GM19035 (cell line): Measurements from ENCODE around the gene PIGP.
"Not testable (repeated sequence)": the region's sequence is repeated elsewhere in the genome, so short reads cannot be mapped to it uniquely, and the experiment has no call there.

Experiments used
- ATAC-seq: cut with Tn5 transposase; IDR thresholded peaks from one replicate; pipeline ENCODE4 v1.9.1; 2021; ENCODE audit not compliant: unreplicated experiment

PIGP gene

DNA sequence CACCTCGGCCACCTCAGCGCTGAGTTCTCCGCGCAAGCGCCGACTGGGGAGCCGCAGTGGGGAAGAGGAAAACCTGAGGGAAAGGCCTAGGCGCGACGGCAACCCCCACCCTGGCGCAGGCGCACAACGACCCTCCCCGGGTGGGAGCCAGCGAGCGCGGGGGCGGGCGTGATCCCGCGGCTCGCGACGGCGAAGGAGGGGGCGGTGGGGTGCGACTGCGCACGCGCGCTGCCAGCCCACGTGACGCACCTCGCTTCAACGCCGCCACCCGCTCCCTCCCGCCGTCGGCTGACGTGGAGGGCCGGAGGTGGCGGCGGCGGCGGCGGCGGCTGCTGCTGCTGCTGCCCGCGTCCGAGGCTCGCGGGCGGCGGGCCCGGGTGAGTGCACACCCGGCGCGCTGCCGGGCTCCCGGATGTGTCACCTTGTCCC, at the start of gene PIGP, which contains the start of gene TTC3:
TSS of gene PIGP (minus strand) at position 84 of the 429 bp plus-strand sequence. CDS start 556 bp downstream, outside the sequence.
TSS of gene TTC3 (plus strand) at position 267 of the 429 bp plus-strand sequence. CDS start 14,004 bp downstream, outside the sequence.
- peak; percentile 77 for ATAC-seq

DNA sequence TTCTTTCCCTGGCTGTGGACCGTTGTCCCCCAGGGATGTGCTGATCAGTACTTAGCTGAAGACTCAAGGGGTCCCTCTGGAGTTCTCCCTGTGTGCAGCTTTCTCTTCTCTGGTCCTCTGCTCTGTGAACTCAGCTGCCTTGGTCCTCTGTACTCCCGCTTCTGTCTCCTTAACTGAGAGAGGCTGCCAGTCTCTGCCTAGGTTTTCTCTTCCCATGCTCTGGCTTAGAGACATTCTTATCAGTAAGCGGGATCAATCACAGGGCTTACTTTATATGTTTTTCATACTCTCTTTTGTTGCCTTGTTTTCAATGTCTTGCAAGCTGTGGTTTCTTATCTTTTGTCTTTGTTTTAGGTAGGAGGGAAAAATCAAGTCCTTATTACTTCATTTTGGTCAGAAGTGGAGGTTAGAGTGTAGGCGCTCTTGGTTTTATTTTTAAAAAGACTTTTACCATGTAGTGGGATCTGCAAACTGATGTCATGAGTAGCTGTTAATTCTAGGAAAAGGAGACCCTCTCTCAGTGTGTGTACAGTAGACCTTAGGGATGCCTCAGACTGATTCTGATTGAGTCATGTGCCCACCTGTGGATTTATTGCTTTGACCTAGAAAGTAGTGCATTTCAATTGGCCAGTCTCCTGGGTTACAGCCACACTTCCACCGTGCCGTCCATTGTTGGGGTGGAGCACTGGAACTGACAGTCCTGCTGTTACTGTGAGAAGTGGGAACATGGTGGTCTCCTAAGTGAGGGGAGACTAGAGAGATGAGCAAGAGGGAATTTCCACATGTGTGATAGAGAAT, 46.7 kb upstream of the PIGP start:
- ATAC-seq, result no peak

DNA sequence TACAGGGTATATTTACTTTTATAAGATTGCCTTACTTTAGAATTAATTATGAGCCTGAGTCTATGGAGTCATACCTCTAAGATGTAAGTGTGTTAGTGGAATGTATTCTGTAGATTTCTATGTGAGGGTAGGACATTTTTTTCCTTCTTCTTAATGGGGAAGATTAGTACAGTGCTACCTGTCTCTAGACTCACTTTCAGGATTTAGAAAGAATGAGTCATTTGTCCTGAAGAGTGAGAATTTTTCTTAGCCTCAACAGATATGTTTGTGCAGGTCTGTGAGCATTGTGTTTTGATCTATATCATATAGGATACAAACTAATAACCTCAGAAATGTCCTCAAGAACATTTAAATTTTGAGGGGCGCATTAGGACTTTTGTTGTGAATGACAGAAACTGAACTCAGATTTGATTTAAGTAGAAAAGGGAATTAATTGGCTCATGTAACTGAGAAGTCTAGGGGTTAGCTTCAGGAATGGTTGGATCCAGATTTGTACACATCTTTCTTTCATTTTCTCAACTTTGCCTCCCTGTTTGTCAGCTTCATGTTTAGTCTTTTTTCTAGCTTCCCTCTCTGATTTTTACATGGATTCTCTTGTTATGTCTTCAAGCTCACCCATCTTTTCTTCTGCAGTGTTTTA, 45.4 kb upstream of the PIGP start:
- ATAC-seq, result no peak

DNA sequence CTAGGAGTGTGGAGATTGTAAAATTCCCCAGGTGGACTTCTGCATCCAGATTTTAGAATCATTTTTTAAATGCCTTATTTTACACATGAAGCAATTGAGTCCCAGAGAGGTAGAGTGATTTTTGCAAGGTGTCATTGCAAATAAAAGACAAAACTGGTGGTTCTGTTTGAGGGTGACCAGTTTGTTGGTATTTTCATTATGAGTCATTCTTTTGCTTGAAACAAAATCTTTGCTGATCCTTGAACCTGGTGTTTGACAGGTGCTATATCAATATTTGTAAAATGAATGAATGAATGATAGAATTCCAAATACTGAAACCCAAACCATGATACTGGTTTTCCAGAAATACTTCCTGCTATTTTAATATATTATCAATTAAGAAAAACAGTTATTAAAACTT, 44.3 kb upstream of the PIGP start:
- ATAC-seq, result no peak

DNA sequence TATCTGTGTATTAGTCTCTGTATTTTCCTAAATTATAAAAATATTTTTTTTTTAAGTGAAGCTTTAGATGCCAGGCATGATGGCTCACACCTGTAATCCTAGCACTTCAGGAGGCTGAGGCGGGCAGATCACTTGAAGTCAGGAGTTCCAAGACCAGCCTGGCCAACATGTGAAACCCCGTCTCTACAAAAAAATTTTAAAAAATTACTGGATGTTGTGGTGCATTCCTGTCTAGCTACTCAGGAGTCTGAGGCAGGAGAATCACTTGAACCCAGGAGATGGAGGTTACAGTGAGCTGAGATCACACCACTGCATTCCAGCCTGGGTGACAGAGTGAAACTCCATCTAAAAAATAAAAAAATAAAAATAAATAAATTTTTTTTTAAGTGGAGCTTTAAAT, 43.6 kb upstream of the PIGP start:
- not testable (repeated sequence) for ATAC-seq

DNA sequence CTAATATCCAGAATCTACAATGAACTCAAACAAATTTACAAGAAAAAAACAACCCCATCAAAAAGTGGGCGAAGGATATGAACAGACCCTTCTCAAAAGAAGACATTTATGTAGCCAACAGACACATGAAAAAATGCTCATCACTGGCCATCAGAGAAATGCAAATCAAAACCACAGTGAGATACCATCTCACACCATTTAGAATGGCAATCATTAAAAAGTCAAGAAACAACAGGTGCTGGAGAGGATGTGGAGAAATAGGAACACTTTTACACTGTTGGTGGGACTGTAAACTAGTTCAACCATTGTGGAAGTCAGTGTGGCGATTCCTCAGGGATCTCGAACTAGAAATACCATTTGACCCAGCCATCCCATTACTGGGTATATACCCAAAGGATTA, 41.4 kb upstream of the PIGP start:
- not testable (repeated sequence) for ATAC-seq

DNA sequence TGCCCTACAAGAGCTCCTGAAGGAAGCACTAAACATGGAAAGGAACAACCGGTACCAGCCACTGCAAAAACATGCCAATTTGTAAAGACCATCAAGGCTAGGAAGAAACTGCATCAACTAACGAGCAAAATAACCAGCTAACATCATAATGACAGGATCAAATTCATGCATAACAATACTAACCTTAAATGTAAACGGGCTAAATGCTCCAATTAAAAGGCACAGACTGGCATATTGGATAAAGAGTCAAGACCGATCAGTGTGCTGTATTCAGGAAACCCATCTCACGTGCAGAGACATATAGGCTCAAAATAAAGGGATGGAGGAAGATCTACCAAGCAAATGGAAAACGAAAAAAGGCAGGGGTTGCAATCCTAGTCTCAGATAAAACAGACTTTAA, 38.2 kb upstream of the PIGP start:
- not testable (repeated sequence) for ATAC-seq

DNA sequence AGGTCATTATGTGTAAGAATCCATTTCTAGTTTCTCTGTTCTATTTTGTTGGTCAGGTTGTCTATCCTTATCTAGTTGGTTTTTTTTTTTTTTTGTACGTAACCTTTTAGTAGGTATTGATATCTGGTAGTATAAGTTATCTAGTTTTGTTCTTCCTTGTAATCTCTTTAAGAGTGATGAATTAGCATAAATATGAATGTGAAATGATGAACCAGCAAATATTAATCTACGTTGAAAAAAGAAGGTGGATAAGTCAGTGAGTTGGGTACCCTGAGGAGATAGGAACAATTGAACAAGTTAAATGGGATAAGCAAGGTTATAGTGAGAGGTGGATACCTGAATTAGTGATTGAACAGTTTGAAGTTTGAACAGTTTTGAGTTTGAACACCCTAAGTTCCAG, 34.1 kb upstream of the PIGP start:
- no peak for ATAC-seq

DNA sequence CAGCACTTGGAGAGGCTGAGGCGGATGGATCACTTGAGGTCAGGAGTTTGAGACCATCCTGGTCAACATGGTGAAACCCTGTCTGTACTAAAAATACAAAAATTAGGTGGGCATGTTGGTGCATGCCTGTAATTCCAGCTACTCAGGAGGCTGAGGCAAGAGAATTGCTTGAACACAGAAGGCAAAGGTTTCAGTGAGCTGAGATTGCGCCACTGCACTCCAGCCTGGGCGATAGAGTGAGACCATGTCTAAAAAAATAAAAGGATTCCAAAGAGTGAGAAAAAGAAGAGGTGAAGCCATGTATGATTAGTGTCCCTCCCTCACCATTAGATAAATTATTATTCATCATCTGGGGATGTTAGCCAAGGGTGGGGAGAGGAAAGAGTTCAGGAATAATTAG, 29.9 kb upstream of the PIGP start:
- not testable (repeated sequence) for ATAC-seq

DNA sequence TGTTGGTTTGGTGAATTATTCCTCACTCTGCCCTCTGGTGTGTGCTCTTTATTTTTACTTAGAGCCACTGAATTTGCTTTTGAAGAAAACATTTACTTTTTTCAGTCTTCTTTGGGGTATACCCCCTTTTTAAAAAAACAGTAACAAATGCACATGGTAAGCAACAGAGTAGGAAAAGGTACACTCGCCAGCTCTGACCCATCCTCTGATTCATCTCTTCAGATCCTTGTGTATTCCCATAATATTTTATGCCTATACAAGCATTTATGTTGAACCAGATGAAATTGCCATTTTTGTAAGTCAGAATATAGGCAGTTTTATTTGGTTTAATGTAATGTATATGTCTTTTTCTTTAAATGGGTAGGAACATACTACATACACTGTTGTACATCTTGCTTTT, 28.5 kb upstream of the PIGP start:
- ATAC-seq, result no peak

DNA sequence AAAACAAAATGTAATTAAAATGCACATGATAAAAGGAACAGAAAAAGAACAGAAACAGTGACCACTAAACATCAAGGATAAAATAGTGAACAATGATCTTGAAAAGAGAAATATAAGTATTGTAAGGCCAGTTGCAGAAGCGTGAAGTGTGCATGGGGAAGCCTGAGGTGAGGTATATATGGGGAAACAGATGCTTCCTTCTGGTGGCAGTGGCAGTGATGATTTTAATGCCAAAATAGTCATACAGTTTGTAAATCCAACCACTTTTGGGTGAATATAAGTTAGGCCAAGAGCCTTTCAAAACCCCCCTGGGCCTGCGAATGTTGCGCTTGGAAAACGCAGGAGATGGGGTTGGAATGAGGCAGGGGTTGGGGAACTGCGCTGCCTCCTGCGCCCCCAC, 27.4 kb upstream of the PIGP start:
- no peak for ATAC-seq

DNA sequence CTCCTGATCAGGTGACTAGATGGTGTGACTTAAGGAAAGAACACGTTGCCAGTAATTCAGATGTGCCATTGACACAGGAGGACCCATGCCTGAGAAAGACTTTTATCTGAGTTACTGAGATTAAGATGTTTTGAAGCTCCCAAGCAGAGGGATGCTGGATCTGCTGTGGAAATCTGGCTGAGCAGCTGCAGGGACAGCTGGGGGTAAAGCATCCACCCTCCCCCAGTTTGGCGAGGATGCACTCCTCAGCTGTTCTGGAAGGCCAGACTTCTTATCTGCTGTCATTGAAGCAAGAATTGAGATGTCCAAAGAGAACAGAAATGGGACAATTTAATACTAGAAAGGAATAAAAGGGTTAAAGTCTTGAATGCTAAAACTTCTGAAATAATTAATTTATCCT, 25.9 kb upstream of the PIGP start:
- ATAC-seq, result no peak

DNA sequence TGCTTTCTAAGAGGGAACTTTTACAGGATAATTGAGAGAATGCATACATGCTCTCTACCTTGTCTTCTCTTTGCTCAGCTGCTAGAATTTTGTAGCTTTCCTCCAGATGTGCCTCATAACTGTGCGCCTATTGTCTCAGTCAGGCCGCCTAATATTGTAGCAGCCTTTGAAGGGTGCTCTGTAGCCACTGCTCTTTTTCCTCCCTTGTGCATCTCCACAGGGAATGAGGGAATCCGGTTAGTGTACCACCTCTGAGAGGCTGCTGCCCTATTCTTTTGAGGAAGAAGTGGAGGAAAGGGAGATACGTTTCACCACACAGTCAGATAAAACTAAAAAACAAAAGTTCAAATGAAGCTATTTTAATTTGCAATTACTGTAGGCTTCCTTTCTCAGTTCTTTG, 22.9 kb upstream of the PIGP start:
- ATAC-seq, result no peak

DNA sequence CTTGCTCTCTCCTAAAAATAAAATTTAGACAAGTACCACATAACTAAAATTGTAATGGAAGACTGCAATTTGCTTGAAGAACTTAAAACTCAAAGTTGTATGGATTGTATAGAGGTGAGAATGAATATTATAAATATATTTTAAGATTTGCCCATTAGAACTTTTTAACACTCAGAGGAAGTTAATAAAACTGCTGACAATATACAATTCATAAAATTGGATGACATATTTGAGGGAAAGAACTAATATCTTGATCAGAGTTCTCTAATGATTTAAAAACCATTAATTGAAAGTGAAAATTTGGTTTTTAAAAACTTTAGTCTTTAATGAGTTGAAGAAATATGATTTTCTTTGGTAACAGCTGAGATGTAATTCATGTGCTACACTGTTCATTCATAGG, 21.1 kb upstream of the PIGP start:
- no peak for ATAC-seq

DNA sequence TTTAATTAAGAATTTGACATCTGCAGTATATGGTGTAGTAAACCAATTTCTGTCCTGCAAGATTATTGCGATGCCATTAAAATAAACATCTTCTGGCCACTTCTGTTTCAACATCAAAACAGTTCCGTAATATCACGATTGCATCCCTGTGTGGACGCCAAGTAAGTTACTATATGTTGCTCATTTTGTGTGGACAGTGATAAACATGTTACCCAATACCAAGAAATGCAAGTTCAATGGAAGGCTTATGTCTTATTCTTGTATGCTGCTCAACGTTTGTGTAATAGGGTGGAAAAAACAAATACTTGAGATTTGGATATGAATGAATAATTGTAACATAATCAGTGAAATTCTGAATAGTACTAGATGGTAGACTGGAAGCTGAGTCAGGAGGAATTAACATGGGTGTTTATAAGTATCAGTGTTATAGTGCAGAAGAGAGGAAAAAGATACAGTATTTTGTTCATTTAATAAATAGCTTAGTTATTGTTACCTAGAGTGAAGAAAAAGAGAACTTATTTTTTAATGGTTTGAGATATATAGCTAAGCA, 15.4 kb upstream of the PIGP start:
- ATAC-seq, result no peak

DNA sequence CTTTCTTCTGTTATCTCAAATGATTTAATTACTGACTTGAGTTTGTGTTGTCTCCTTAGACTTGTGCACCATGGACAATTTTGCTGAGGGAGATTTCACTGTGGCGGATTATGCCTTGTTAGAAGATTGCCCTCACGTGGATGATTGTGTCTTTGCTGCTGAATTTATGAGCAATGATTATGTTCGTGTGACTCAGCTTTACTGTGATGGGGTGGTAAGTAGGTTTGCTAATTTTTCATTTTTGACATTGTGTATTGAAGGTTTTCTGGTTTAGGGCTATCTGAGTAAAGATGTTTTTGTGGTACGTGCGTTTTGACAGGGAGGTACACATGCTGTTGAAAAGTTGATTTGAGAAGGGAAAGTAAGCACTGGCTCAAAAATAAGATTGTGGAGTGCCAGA, 14.3 kb upstream of the PIGP start:
- ATAC-seq, result no peak

DNA sequence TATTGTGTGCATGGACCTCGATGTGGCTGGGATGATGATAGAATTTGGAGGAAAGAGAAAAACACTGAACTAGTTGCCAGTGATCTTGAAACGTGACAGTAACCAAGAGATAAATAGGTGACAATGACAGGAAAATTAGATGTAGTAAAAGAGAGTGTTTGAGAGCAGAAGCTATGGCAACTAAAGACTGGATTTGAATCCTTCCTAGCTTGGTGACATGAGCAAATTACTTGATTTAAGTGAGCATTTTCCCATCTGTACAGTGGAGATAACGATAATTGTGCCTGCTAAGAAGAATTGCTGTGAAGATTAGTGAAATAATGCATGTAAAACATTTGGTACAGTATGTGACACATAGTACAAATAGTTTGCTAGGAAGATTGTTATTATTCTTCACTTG, 12.9 kb upstream of the PIGP start:
- no peak for ATAC-seq

DNA sequence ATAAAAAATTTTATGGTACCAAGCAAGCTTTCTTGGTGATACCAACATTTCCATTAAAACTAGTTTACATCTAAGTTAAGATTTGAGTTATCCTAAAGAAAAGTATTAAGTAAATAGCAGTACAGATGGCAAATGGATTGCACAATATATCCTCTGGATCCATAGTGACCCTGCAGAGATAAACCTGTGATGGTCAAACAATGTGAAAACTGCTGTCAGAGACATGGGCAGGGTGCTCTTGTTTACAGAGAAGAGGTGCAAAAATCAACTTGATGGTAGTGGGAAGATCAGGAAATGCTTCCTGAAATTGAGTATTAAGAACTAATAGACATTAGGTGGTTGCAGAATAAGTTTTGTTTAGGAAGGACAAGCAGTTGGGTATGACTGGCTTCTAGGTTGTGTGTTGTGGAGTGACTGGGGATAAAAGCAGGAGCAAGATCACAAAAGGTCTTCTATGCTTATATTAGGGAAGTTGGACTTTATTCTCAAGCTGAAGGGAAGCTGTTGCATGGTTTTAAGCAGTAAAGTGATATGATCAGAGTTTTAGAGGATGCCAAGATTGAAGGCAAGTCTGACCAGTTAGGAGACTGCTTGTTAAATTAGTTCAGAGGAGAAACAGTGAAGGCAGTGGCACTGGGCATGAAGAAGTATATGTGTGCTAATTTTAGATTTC, 10.1 kb upstream of the PIGP start:
- ATAC-seq, result no peak

DNA sequence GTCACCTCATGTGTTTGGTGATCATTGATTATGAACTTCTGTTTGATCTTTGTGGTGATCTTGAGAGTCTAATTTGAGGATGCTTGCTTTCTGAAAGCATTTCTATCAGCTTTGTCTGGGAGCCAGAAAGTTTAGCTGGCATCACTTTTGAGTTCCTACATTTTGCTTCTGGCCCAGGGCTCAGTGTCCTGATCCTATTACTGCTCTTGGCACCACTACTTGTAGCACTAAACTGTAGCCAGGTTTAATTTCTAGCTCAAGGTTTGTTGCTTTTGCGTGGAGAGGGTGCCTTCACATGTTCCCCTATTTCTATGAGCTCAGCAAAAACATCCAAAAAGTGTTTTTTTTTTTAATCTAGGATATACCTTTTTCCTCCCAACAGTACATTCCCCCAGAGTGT, 9.5 kb upstream of the PIGP start:
- ATAC-seq, result no peak

DNA sequence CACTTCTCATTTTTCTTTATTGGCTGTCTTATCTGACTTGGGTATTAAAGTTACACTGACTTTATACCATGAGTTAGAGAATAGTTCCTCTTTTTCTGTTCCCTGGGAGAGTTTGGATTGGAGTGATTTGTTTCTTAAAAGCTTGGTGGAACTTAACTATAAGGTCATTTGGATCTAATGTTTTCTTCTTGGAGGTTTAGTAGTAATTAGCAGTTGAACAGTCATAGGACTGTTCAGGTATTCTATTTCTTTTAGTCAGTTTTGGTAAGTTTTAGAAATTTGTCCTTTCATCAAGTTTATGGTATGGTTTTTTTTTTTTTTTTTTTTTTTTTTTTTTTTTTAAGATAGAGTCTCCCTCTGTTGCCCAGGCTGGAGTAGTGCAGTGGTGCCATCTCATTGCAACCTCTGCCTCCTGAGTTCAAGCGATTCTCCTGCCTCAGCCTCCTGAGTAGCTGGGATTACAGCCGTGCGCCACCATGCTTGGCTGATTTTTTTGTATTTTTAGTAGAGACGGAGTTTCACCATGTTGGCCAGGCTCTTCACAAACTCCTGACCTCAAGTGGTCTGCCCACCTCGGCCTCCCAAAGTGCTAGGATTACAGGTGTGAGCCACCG, 6.4 kb upstream of the PIGP start:
- no peak for ATAC-seq

DNA sequence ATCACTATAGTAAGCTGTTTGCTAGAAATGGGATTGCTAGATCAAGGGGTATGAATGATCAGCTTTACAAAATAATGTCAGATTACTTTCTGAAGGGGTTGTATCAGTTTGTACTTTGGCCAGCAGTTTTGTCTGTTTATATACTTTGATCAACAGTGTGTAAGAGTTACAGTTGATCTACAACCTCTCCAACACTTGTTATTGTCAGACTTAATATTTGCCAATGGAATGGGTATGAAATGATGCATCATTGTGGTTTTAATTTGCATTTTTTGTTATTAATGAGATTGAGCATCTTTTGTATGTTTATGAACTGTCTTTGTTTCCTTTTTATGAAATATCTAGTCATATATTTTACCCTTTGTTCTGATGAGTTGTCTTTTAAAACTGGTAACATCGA, 4.5 kb upstream of the PIGP start:
- no peak for ATAC-seq
